K562 (cell line): ENCODE results near the gene PAQR8.

ENCODE experiments used
- GATA2 ChIP-seq: sonication (generic); formaldehyde crosslinking; IDR thresholded peaks from 2 replicates; pipeline ENCODE4 v1.4.0; 2020; ENCODE audit warnings: mild to moderate bottlenecking, missing genetic modification reagents
- GTF2F1 ChIP-seq: IDR thresholded peaks from 2 replicates; pipeline ENCODE4 v1.6.1; 2011; ENCODE audit warnings: low read depth, low read length, improper control_type of control experiment
- KDM1A ChIP-seq, 2 experiments: fragments of 450-650 bp; IDR thresholded peaks; 2 replicates each; pipeline ENCODE4 v1.6.1; 2016; ENCODE audit warnings: mild to moderate bottlenecking in 2 of 2
- PML ChIP-seq: IDR thresholded peaks from 2 replicates; pipeline ENCODE4 v1.6.1; 2012; ENCODE audit warnings: low read length, inconsistent platforms
- POLR2A ChIP-seq: fragments of 450-650 bp; conservative IDR thresholded peaks from 2 replicates; pipeline ENCODE4 v1.6.1; 2016
- POLR2AphosphoS2 ChIP-seq: IDR thresholded peaks from 2 replicates; pipeline ENCODE4 v1.6.1; 2012; ENCODE audit warnings: low read length, improper control_type of control experiment
- STAG1 ChIP-seq: sonication (generic); formaldehyde crosslinking; IDR thresholded peaks from 2 replicates; pipeline ENCODE4 v1.5.0; 2020; ENCODE audit warnings: missing genetic modification reagents, borderline replicate concordance
- ZBTB8A ChIP-seq: fragments of 450-650 bp; IDR thresholded peaks from 2 replicates; pipeline ENCODE4 v1.6.1; 2018; ENCODE audit warnings: mild to moderate bottlenecking, moderate library complexity; ENCODE audit not compliant: partially characterized antibody
- ZNF232 ChIP-seq: sonication (generic); formaldehyde crosslinking; IDR thresholded peaks from 2 replicates; pipeline ENCODE4 v1.8.0; 2022; ENCODE audit warnings: mild to moderate bottlenecking, missing genetic modification reagents
- ZNF384 ChIP-seq: IDR thresholded peaks from 2 replicates; pipeline ENCODE4 v1.6.1; 2012; ENCODE audit warnings: low read depth, low read length, improper control_type of control experiment
- TF ChIP-seq, protein P1 (sequence below), 3 experiments: IDR thresholded peaks in 2 of 3; conservative IDR thresholded peaks in 1 of 3; 2 replicates each; pipeline ENCODE4 v1.5.1; 2011 to 2012; ENCODE audit warnings: low read length in 3 of 3, mild to moderate bottlenecking in 3 of 3, control low read depth in 2 of 3, improper control_type of control experiment in 1 of 3, inconsistent platforms in 1 of 3, low read depth in 1 of 3, mixed read lengths in 1 of 3, moderate library complexity in 1 of 3; ENCODE audit not compliant: insufficient read depth in 2 of 3
- TF ChIP-seq, protein P2 (sequence below), 2 experiments: IDR thresholded peaks; 2 replicates each; pipeline ENCODE4 v1.6.1; 2011; ENCODE audit warnings: borderline replicate concordance in 1 of 2, control low read depth in 1 of 2, low read depth in 1 of 2, low read length in 1 of 2, mild to moderate bottlenecking in 1 of 2, mixed read lengths in 1 of 2, moderate library complexity in 1 of 2; ENCODE audit not compliant: insufficient read depth in 1 of 2, insufficient read length in 1 of 2, poor library complexity in 1 of 2, severe bottlenecking in 1 of 2; ENCODE audit errors: extremely low read depth in 1 of 2

DNA sequence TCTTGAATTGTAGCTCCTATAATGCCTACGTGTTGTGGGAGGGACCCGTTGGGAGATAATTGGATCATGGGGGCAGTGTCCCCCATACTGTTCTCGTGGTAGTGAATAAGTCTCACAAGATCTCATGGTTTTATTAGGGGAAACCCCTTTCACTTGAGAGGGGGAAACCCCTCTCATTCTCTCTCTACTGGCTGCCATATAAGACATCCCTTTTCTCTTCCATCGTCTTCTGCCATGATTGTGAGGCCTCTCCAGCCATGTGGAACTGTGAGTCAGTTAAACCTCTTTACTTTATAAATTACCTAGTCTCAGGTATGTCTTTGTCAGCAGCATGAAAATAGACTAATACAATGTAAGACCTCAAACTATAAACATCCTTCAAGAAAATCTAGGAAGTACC is 23.1 kb downstream of the PAQR8 start:
- TF ChIP-seq, protein P1, sequence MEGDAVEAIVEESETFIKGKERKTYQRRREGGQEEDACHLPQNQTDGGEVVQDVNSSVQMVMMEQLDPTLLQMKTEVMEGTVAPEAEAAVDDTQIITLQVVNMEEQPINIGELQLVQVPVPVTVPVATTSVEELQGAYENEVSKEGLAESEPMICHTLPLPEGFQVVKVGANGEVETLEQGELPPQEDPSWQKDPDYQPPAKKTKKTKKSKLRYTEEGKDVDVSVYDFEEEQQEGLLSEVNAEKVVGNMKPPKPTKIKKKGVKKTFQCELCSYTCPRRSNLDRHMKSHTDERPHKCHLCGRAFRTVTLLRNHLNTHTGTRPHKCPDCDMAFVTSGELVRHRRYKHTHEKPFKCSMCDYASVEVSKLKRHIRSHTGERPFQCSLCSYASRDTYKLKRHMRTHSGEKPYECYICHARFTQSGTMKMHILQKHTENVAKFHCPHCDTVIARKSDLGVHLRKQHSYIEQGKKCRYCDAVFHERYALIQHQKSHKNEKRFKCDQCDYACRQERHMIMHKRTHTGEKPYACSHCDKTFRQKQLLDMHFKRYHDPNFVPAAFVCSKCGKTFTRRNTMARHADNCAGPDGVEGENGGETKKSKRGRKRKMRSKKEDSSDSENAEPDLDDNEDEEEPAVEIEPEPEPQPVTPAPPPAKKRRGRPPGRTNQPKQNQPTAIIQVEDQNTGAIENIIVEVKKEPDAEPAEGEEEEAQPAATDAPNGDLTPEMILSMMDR (IDR thresholded peaks at IDR 0.05 in 2 of 3, conservative IDR thresholded peaks at IDR 0.05 in 1 of 3; ENCODE audit: insufficient read depth in 2 of 3, low read depth in 1 of 3, low read length in 3 of 3), result no peak
- TF ChIP-seq GATA2, result no peak
- TF ChIP-seq GTF2F1, result no peak
- no peak for TF ChIP-seq POLR2AphosphoS2
- no peak for TF ChIP-seq POLR2A
- TF ChIP-seq, protein P2, sequence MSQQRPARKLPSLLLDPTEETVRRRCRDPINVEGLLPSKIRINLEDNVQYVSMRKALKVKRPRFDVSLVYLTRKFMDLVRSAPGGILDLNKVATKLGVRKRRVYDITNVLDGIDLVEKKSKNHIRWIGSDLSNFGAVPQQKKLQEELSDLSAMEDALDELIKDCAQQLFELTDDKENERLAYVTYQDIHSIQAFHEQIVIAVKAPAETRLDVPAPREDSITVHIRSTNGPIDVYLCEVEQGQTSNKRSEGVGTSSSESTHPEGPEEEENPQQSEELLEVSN (IDR thresholded peaks at IDR 0.05; ENCODE audit: borderline replicate concordance in 1 of 2, extremely low read depth in 1 of 2, insufficient read depth in 1 of 2, insufficient read length in 1 of 2, low read depth in 1 of 2, low read length in 1 of 2, poor library complexity in 1 of 2, severe bottlenecking in 1 of 2), result no peak
- no peak for TF ChIP-seq ZNF232 (CRISPR knock-in tag)
- TF ChIP-seq ZNF384, result no peak
- no peak for TF ChIP-seq ZBTB8A
- no peak for TF ChIP-seq STAG1
- TF ChIP-seq PML, result no peak
- no peak for TF ChIP-seq KDM1A (IDR thresholded peaks at IDR 0.05)
